Measurements from ENCODE around the gene ZNF322.

DNA sequence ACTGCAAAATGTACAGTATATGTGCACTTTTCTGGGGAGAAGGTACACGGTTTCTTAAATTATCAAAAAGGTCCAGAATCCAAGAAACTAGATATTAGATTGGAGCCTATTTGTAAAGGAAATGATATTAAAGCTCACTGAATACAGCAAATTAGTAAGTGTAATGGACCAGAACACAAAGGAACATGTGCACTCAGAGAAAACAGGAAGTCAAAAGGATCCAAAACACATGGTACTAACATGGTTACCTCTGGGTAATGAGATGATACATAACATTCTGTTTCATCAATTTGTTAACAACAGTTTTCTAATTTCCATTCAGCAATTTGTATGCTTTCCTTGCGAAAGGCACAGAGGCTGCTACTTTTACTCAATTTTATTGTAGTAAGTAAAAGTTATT, 18.7 kb downstream of the ZNF322 start:
- no peak for TF ChIP-seq POLR2A (IDR thresholded peaks at IDR 0.05; ENCODE audit: low read depth, low read length)
- no peak for TF ChIP-seq POLR2AphosphoS5 (IDR thresholded peaks at IDR 0.05; ENCODE audit: low read depth, low read length)
- TF ChIP-seq TAF1 (IDR thresholded peaks at IDR 0.05; ENCODE audit: low read depth, low read length), result no peak
- TF ChIP-seq SPI1 (IDR thresholded peaks at IDR 0.05; ENCODE audit: low read depth, low read length), result no peak
- no peak for TF ChIP-seq POU2F2 (IDR thresholded peaks at IDR 0.05; ENCODE audit: low read depth, low read length)
- TF ChIP-seq PAX5 (IDR thresholded peaks at IDR 0.05; ENCODE audit: insufficient read depth, low read length, severe bottlenecking), result no peak

Data from GM12891 (cell line).